ENCODE results near the gene NEURL1B.

DNA sequence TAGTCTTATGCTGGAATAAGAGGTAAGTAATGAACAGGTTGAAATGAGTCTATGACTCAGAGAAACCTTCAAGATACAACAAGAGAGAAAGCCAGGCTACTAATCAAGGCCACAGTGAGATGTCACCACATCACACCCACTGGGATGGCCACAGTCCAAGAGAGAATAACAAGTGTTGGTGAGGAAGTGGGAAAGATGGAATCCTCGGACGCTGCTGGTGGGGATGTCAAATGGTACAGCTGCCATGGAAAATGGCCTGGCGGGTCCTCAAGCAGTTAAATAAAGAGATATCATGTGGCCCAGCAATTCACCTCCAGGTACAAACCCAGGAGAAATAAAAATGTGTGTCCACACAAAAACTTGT, 41.9 kb upstream of the NEURL1B start:
- TF ChIP-seq, protein P1, sequence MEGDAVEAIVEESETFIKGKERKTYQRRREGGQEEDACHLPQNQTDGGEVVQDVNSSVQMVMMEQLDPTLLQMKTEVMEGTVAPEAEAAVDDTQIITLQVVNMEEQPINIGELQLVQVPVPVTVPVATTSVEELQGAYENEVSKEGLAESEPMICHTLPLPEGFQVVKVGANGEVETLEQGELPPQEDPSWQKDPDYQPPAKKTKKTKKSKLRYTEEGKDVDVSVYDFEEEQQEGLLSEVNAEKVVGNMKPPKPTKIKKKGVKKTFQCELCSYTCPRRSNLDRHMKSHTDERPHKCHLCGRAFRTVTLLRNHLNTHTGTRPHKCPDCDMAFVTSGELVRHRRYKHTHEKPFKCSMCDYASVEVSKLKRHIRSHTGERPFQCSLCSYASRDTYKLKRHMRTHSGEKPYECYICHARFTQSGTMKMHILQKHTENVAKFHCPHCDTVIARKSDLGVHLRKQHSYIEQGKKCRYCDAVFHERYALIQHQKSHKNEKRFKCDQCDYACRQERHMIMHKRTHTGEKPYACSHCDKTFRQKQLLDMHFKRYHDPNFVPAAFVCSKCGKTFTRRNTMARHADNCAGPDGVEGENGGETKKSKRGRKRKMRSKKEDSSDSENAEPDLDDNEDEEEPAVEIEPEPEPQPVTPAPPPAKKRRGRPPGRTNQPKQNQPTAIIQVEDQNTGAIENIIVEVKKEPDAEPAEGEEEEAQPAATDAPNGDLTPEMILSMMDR (IDR thresholded peaks at IDR 0.05) = no peak
- TF ChIP-seq POLR2A (IDR thresholded peaks at IDR 0.05) = no peak
